Activated T-cell treated with anti-CD3 and anti-CD28 coated beads, Interleukin-2, amount 50 U/mL, for 4 hours (primary cell): ENCODE data around the gene USP34. TPM values are rescaled to one million over a fixed set of nuclear protein-coding genes. Genes with fewer than 3 reads are reported as not detected.
A peak's percentile ranks its signal among the peaks of the same experiment; 100 is the strongest.
"Not testable (repeated sequence)": the region's sequence is repeated elsewhere in the genome, so short reads cannot be mapped to it uniquely, and the experiment has no call there.

Experiments
- ATAC-seq, 2 donors: fragments of 200-7000 bp; cut with Tn5 transposase; one replicate each; pipeline ENCODE4 v1.10.0; 2021
- DNase-seq: peaks from one replicate; pipeline ENCODE4 v3.0.0-alpha.2; 2020
- H3K27me3 Mint-ChIP-seq: one replicate; pipeline ENCODE4 v1.8.0; 2021; ENCODE audit warnings: low read depth, mixed read lengths
- H3K36me3 Mint-ChIP-seq: one replicate; pipeline ENCODE4 v1.8.0; 2022; ENCODE audit warnings: mixed read lengths; ENCODE audit not compliant: insufficient read depth
- H3K4me1 Mint-ChIP-seq: one replicate; pipeline ENCODE4 v1.8.0; 2021; ENCODE audit warnings: low read depth, mixed read lengths
- H3K4me3 Mint-ChIP-seq: one replicate; pipeline ENCODE4 v1.8.0; 2021; ENCODE audit warnings: mild to moderate bottlenecking, moderate library complexity, mixed read lengths
- H3K9me3 Mint-ChIP-seq: one replicate; pipeline ENCODE4 v1.8.0; 2021; ENCODE audit warnings: mixed read lengths
- total RNA-seq, 3 donors: library from RNA; stranded (reverse); gene quantifications; one replicate each; pipeline ENCODE4 v1.2.1, GENCODE V29; 2021

The USP34 gene, protein sequence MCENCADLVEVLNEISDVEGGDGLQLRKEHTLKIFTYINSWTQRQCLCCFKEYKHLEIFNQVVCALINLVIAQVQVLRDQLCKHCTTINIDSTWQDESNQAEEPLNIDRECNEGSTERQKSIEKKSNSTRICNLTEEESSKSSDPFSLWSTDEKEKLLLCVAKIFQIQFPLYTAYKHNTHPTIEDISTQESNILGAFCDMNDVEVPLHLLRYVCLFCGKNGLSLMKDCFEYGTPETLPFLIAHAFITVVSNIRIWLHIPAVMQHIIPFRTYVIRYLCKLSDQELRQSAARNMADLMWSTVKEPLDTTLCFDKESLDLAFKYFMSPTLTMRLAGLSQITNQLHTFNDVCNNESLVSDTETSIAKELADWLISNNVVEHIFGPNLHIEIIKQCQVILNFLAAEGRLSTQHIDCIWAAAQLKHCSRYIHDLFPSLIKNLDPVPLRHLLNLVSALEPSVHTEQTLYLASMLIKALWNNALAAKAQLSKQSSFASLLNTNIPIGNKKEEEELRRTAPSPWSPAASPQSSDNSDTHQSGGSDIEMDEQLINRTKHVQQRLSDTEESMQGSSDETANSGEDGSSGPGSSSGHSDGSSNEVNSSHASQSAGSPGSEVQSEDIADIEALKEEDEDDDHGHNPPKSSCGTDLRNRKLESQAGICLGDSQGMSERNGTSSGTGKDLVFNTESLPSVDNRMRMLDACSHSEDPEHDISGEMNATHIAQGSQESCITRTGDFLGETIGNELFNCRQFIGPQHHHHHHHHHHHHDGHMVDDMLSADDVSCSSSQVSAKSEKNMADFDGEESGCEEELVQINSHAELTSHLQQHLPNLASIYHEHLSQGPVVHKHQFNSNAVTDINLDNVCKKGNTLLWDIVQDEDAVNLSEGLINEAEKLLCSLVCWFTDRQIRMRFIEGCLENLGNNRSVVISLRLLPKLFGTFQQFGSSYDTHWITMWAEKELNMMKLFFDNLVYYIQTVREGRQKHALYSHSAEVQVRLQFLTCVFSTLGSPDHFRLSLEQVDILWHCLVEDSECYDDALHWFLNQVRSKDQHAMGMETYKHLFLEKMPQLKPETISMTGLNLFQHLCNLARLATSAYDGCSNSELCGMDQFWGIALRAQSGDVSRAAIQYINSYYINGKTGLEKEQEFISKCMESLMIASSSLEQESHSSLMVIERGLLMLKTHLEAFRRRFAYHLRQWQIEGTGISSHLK (N-terminal part only)
- total RNA-seq: 10 to 100 TPM; 57.0 to 58.1 (median 58.1) TPM

GRCh38 chr2:61470965-61471904 is at the start of gene USP34:
Gene USP34 (minus strand): TSS chr2:61471087. CDS start chr2:61470692, 395 bp downstream.
- Mint-ChIP-seq H3K4me1 (peaks cover 35% of the 10 kb centered on the region), H3K9me3 (no peaks in the 10 kb centered on the region), H3K36me3 (no peaks in the 10 kb centered on the region), H3K4me3 (peak within 1 kb of the TSS; percentile 95), H3K27me3 (no peaks in the 10 kb centered on the region)
- DNase-seq (peak; percentile 84), ATAC-seq (peak; percentile 88 to 91)

DNA sequence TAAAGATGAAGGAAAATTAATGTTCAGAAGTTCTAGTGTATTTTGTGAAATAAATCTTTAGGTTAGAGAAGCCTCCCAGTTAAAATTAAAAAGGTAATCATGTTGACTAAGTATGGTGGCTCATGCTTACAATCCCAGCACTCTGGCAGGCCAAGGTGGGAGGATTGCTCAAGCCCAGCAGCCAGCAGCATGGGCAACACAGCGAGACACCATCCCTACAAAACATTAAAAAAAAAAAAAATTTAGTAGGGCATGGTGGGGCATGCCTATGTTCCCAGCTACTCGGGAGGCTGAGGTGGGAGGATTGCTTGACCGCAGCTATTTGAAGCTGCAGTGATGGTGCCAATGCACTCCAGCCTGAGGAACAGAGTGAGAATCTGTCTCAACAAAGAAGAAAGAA is 49.4 kb upstream of the USP34 start:
- Mint-ChIP-seq H3K36me3 (peaks cover 19% of the 10 kb centered on the region), H3K4me3 (no peak overlapping the region)

GRCh38 chr2:61512768-61513398 is 42.0 kb upstream of the USP34 start:
- ATAC-seq: no peak
- no peaks in the 10 kb centered on the region for H3K27me3 Mint-ChIP-seq
- H3K9me3 Mint-ChIP-seq: no peaks in the 10 kb centered on the region
- peaks cover 13% of the 10 kb centered on the region for H3K4me1 Mint-ChIP-seq
- DNase-seq: no peak
- peaks cover 22% of the 10 kb centered on the region for H3K36me3 Mint-ChIP-seq
- no peak overlapping the region for H3K4me3 Mint-ChIP-seq

More for the DNA sequence above, 49.4 kb upstream of the USP34 start:
- H3K27me3 Mint-ChIP-seq: no peaks in the 10 kb centered on the region
- no peak for DNase-seq
- no peak for ATAC-seq
- H3K9me3 Mint-ChIP-seq: no peaks in the 10 kb centered on the region
- H3K4me1 Mint-ChIP-seq: peaks cover 22% of the 10 kb centered on the region

DNA sequence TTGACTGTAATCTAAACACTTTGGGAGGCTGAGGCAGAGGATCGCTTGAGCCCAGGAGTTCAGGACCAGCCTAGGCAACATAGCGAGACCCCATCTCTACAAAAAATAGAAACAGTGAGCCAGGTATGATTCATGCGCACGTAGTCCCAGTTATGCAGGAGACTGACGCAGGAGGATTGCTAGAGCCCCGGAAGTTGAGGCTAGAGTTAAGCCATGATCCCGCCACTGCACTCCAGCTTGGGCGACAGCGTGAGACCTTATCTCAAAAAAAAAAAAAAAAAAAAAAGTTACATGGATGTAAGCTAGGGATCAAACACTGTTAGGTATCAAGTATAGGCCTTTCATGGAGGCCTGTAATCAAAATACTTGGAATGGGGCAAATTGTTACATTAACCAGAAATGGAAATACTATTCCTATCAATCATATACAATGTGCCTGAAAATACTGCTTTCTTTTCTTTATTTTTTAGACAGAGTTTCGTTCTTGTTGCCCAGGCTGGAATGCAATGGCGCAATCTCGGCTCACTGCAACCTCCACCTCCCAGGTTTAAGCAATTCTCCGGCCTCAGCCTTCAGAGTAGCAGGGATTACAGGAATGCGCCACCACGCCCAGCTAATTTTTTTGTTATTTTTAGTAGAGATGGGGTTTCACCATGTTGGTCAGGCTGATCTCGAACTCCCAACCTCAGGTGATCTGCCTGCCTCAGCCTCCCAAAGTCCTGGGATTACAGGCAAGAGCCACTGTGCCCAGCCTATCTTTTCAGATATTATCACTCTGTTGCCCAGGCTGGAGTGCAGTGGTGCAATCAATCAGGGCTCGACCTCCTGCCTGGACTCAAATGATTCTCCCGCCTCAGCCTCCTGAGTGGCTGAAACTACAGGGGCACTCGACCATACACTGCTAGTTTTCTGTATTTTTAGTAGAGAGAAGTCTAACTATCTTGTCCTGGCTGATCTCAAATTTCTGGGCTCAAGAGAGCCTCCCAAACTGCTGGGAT is 40.1 kb upstream of the USP34 start:
- no peaks in the 10 kb centered on the region for H3K9me3 Mint-ChIP-seq
- peaks cover 23% of the 10 kb centered on the region for H3K36me3 Mint-ChIP-seq
- H3K4me3 Mint-ChIP-seq: no peak overlapping the region
- H3K4me1 Mint-ChIP-seq: peaks cover 14% of the 10 kb centered on the region
- H3K27me3 Mint-ChIP-seq: no peaks in the 10 kb centered on the region
- DNase-seq (no peak), ATAC-seq (no peak)

- DNase-seq (no peak), ATAC-seq (no peak)
- H3K27me3 Mint-ChIP-seq: no peaks in the 10 kb centered on the region
- no peak overlapping the region for H3K4me3 Mint-ChIP-seq
- peaks cover 12% of the 10 kb centered on the region for H3K4me1 Mint-ChIP-seq
- H3K36me3 Mint-ChIP-seq: peaks cover 12% of the 10 kb centered on the region
- no peaks in the 10 kb centered on the region for H3K9me3 Mint-ChIP-seq
Observed at GRCh38 chr2:61504949-61505348, 34.1 kb upstream of the USP34 start.

GRCh38 chr2:61499060-61499459 is 28.2 kb upstream of the USP34 start:
- ATAC-seq: no peak
- H3K27me3 Mint-ChIP-seq: no peaks in the 10 kb centered on the region
- H3K4me3 Mint-ChIP-seq: no peak overlapping the region
- H3K36me3 Mint-ChIP-seq: peaks cover 20% of the 10 kb centered on the region
- peaks cover 5% of the 10 kb centered on the region for H3K4me1 Mint-ChIP-seq
- no peak for DNase-seq
- no peaks in the 10 kb centered on the region for H3K9me3 Mint-ChIP-seq

DNA sequence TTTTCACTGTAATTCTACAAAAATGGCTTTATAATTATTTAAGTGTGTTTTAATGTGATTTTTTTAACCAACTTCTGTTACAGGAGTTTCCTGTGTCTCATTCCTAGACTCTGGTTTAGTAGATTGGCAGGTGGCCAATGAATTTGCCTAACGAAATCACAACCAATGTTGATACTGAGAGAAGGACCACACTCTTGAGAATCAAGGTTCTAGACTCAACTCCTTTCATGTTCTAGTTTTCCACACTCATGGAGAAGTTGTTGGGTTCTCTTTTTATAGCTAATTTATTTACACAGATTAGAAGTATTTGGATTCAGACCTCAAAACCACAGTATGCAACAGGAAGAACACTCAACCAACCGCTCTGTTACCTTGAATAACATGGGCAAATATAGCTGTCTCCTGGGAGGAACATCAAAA is 22.6 kb upstream of the USP34 start:
- peaks cover 43% of the 10 kb centered on the region for H3K36me3 Mint-ChIP-seq
- H3K9me3 Mint-ChIP-seq: no peaks in the 10 kb centered on the region
- no peak overlapping the region for H3K4me3 Mint-ChIP-seq
- ATAC-seq (peak; percentile 62 to 73), DNase-seq (no peak)
- no peaks in the 10 kb centered on the region for H3K27me3 Mint-ChIP-seq
- peaks cover 18% of the 10 kb centered on the region for H3K4me1 Mint-ChIP-seq

GRCh38 chr2:61492476-61492875 is 21.6 kb upstream of the USP34 start:
- no peak for DNase-seq
- Mint-ChIP-seq H3K4me3 (no peak overlapping the region), H3K27me3 (no peaks in the 10 kb centered on the region), H3K4me1 (peaks cover 18% of the 10 kb centered on the region), H3K9me3 (no peaks in the 10 kb centered on the region), H3K36me3 (peaks cover 48% of the 10 kb centered on the region)
- no peak for ATAC-seq

- Mint-ChIP-seq H3K36me3 (peaks cover 38% of the 10 kb centered on the region), H3K9me3 (no peaks in the 10 kb centered on the region)
Observed at GRCh38 chr2:61485281-61485680, 14.4 kb upstream of the USP34 start.

DNA sequence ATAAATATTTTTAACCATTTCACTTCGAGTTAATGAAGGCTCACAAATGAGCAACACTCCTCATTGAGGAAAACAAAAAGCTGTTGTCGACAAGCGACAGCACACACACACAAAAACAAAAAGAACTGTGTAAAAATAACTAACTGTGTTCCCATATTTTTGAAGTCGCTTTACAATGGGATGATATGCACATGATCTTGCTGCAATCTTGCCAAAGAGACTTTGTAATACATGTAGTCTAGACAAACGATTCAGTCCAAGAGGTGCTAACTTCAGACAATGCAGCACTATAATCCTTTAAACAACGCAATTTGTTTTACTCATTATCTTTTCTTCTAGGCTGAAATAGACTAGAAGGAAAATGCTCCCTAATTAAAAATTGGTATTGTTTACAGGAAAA is 7.2 kb upstream of the USP34 start:
- no peak for ATAC-seq
- H3K4me3 Mint-ChIP-seq: no peak overlapping the region
- H3K9me3 Mint-ChIP-seq: no peaks in the 10 kb centered on the region
- no peaks in the 10 kb centered on the region for H3K27me3 Mint-ChIP-seq
- DNase-seq: no peak
- H3K4me1 Mint-ChIP-seq: no peaks in the 10 kb centered on the region
- peaks cover 24% of the 10 kb centered on the region for H3K36me3 Mint-ChIP-seq

More at GRCh38 chr2:61485281-61485680, 14.4 kb upstream of the USP34 start:
- Mint-ChIP-seq H3K4me3 (no peak overlapping the region), H3K4me1 (no peaks in the 10 kb centered on the region), H3K27me3 (no peaks in the 10 kb centered on the region)
- DNase-seq (no peak), ATAC-seq (no peak)

DNA sequence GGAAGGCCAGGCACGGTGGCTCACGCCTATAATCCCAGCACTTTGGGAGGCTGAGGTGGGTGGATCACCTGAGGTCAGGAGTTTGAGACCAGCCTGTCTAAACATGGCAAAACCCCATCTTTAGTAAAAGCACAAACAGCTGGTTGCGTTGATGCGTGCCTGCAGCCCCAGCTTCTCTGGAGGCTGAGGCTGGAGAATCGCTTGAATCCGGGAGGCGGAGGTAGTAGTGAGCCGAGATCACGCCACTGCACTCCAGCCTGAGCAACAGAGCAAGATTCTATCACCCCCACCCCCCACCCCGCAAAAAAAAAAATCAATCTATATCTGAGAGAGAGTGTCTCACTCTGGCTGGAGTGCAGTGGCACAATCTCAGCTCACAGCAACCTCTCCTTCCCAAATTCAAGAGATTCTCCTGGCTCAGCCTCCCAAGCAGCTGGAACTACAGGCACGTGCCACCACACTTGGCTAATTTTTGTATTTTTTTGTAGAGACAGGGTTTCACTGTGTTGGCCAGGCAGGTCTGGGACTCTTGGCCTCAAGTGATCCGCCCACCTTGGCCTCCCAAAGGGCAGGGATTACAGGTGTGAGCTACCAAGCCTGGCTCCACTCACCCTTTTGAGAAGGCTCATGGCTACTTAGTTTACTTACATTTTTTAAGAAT is 6.2 kb upstream of the USP34 start:
- H3K27me3 Mint-ChIP-seq, ATAC-seq, H3K9me3 Mint-ChIP-seq, H3K4me3 Mint-ChIP-seq, H3K4me1 Mint-ChIP-seq, DNase-seq: not testable (repeated sequence)
- H3K36me3 Mint-ChIP-seq: peaks cover 21% of the 10 kb centered on the region
